ENCODE data around the gene C4B. TPM values are rescaled to one million over a fixed set of nuclear protein-coding genes. Genes with fewer than 3 reads are reported as not detected.

C4B gene
- total RNA-seq, 2 donors from 2014 or later, result 150 to 241 TPM

- Histone ChIP-seq H3K9me3 (no peaks in the 10 kb centered on the region), H3K4me3 (no peak overlapping the region), H3K4me1 (peaks cover 0 to 13% of the 10 kb centered on the region in 2 donors), H3K36me3 (peaks cover 31% of the 10 kb centered on the region), H3K27ac (peak overlapping the region in 1 of 2 donors; percentile 62), H3K27me3 (no peaks in the 10 kb centered on the region)
- DNase-seq (ENCODE audit: low spot score), result no peak
- no peak for TF ChIP-seq CTCF (IDR thresholded peaks at IDR 0.05)
These were observed 54.9 kb downstream of the C4B start for GRCh38 chr6:32069460-32069859.

- Histone ChIP-seq H3K36me3 (peaks cover 26% of the 10 kb centered on the region), H3K27ac (peak overlapping the region; percentile 62 to 68), H3K9me3 (no peaks in the 10 kb centered on the region), H3K4me3 (no peak overlapping the region), H3K27me3 (no peaks in the 10 kb centered on the region), H3K4me1 (peaks cover 0 to 13% of the 10 kb centered on the region in 2 donors)
- DNase-seq (ENCODE audit: low spot score), result no peak
- TF ChIP-seq CTCF (IDR thresholded peaks at IDR 0.05), result no peak
These were observed 55.4 kb downstream of the C4B start for GRCh38 chr6:32069878-32070515.

GRCh38 chr6:32070814-32071543, 56.4 kb downstream of the C4B start:
- H3K36me3 ChIP-seq, result peaks cover 26% of the 10 kb centered on the region
- TF ChIP-seq CTCF (IDR thresholded peaks at IDR 0.05), result no peak

GRCh38 chr6:32073101-32073500, 58.5 kb downstream of the C4B start:
- Histone ChIP-seq H3K27ac (no peak overlapping the region), H3K4me1 (peaks cover 0 to 33% of the 10 kb centered on the region in 2 donors), H3K36me3 (peaks cover 31% of the 10 kb centered on the region), H3K4me3 (no peak overlapping the region), H3K9me3 (no peaks in the 10 kb centered on the region), H3K27me3 (no peaks in the 10 kb centered on the region)
- TF ChIP-seq CTCF (IDR thresholded peaks at IDR 0.05), result no peak
- DNase-seq (ENCODE audit: low spot score), result no peak

More at GRCh38 chr6:32070814-32071543, 56.4 kb downstream of the C4B start:
- peak; percentile 84 for DNase-seq (ENCODE audit: low spot score)
- Histone ChIP-seq H3K27me3 (no peaks in the 10 kb centered on the region), H3K4me3 (no peak overlapping the region), H3K9me3 (no peaks in the 10 kb centered on the region), H3K4me1 (peaks cover 0 to 18% of the 10 kb centered on the region in 2 donors), H3K27ac (peak overlapping the region; percentile 62 to 68)

- no peak overlapping the region for H3K4me3 ChIP-seq
- H3K4me1 ChIP-seq, result peaks cover 0 to 33% of the 10 kb centered on the region in 2 donors
- no peak overlapping the region for H3K27ac ChIP-seq
- DNase-seq (ENCODE audit: low spot score), result no peak
- no peaks in the 10 kb centered on the region for H3K27me3 ChIP-seq
- TF ChIP-seq CTCF (IDR thresholded peaks at IDR 0.05), result no peak
- no peaks in the 10 kb centered on the region for H3K9me3 ChIP-seq
- peaks cover 27% of the 10 kb centered on the region for H3K36me3 ChIP-seq
These were observed 59.0 kb downstream of the C4B start for GRCh38 chr6:32073613-32074012.

All from right atrium auricular region (tissue), 2 donors.